Neural crest cell (in vitro differentiated cells): Measurements from ENCODE around the gene HMGCS2. TPM values are rescaled to one million over a fixed set of nuclear protein-coding genes. Genes with fewer than 3 reads are reported as not detected.
"Not testable (repeated sequence)": the region's sequence is repeated elsewhere in the genome, so short reads cannot be mapped to it uniquely, and the experiment has no call there.

ENCODE experiments used
- DNase-seq: peaks from one replicate; pipeline ENCODE4 v3.0.0; 2021; ENCODE audit warnings: low read depth, mixed read lengths, low spot score
- H3K27ac Mint-ChIP-seq: one replicate; pipeline ENCODE4 v1.8.0; 2021; ENCODE audit warnings: mild to moderate bottlenecking, mixed read lengths; ENCODE audit not compliant: unreplicated experiment
- H3K27me3 Mint-ChIP-seq: 2 replicates; pipeline ENCODE4 v1.8.0; 2021; ENCODE audit warnings: low read depth, mild to moderate bottlenecking, mixed read lengths
- H3K36me3 Mint-ChIP-seq: 2 replicates; pipeline ENCODE4 v1.8.0; 2021; ENCODE audit warnings: low read depth, mild to moderate bottlenecking, mixed read lengths
- H3K4me1 Mint-ChIP-seq: 2 replicates; pipeline ENCODE4 v1.8.0; 2021; ENCODE audit warnings: mixed read lengths
- H3K4me3 Mint-ChIP-seq: one replicate; pipeline ENCODE4 v1.8.0; 2021; ENCODE audit warnings: mild to moderate bottlenecking, mixed read lengths
- H3K9me3 Mint-ChIP-seq: 2 replicates; pipeline ENCODE4 v1.8.0; 2021; ENCODE audit warnings: mixed read lengths
- total RNA-seq: library from RNA; stranded (reverse); gene quantifications from 2 replicates; pipeline ENCODE4 v1.2.1, GENCODE V29; 2021
- TF ChIP-seq, protein P1 (sequence below): fragments of 200-600 bp; sonication (generic); conservative IDR thresholded peaks from 2 replicates; pipeline ENCODE4 v1.5.0; 2021; ENCODE audit warnings: antibody characterized with exemption, mild to moderate bottlenecking

HMGCS2 gene
- total RNA-seq, 1 donor from 2014 or later: not detected

DNA sequence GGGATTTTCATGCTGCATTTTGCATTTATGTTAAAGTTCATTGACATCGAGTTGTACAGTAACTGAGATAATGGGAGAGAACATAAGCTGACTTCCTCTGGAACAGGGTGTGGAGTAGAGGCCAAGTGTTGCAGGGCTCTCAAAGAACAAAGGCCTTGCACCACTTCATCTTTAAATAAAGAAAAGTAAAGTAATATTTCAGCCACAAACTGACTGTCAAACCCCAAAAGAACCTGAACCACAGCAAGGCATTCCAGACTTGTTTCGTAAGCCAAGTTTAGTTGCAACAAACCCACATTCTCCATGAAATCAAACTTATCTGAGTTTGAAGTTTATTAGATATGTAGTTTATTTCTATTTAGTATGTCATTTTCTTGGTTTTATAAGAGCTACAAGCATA is 19.1 kb upstream of the HMGCS2 start:
- TF ChIP-seq, protein P1, sequence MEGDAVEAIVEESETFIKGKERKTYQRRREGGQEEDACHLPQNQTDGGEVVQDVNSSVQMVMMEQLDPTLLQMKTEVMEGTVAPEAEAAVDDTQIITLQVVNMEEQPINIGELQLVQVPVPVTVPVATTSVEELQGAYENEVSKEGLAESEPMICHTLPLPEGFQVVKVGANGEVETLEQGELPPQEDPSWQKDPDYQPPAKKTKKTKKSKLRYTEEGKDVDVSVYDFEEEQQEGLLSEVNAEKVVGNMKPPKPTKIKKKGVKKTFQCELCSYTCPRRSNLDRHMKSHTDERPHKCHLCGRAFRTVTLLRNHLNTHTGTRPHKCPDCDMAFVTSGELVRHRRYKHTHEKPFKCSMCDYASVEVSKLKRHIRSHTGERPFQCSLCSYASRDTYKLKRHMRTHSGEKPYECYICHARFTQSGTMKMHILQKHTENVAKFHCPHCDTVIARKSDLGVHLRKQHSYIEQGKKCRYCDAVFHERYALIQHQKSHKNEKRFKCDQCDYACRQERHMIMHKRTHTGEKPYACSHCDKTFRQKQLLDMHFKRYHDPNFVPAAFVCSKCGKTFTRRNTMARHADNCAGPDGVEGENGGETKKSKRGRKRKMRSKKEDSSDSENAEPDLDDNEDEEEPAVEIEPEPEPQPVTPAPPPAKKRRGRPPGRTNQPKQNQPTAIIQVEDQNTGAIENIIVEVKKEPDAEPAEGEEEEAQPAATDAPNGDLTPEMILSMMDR: no peak
- Mint-ChIP-seq H3K9me3 (no peaks in the 10 kb centered on the region), H3K4me1 (peaks cover 11% of the 10 kb centered on the region), H3K4me3 (no peak overlapping the region), H3K27ac (no peak overlapping the region), H3K27me3 (no peaks in the 10 kb centered on the region), H3K36me3 (no peaks in the 10 kb centered on the region)
- no peak for DNase-seq

DNA sequence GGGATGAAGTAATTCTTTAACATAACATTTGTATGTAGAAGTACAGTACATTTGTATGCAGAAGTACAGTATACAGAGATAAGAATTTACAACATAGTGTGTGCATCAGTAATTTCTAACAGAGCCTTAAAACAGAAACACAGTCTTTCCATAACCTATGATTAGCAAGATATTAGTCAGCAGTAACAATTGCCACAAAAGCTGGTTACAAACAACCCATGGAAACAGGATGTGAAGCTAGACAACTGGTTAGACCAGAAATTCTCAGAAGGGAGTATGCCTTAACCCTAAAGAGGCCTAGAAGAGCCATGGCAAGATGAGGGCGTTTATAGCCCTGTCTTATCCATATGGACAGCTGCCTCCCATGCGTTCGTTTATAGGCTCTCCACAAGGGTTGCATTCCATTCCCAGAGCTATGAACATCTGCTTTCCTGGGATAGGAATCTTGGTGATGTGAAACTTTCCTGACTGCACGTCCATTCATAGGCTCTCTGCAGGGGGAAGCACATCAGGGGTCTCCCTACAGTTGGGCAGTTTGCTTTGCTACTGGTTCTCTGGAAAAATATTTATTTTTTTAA is 17.9 kb upstream of the HMGCS2 start:
- H3K9me3 Mint-ChIP-seq, H3K27ac Mint-ChIP-seq, H3K4me3 Mint-ChIP-seq, H3K27me3 Mint-ChIP-seq, DNase-seq, H3K36me3 Mint-ChIP-seq: not testable (repeated sequence)
- H3K4me1 Mint-ChIP-seq: peaks cover 11% of the 10 kb centered on the region

DNA sequence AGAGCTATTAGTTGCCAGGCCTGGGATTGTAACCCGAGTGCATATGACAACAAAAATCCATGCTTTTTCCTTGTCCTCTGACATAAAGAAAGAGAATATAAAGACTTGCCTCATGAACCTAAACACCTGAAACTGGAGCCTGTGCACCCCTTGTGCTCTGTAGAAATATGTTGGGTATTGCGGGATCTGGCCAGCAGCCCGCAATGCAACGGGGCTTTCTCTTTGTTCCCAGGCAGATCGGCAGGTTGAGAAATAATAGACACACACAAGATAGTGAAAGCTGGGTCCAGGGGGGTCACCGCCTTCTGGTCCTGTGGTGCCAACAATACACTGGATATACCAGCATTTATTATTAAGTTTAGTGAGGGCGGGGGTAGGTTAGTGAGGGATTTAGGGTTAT is 17.3 kb upstream of the HMGCS2 start:
- H3K27me3 Mint-ChIP-seq, H3K27ac Mint-ChIP-seq, H3K36me3 Mint-ChIP-seq, DNase-seq, H3K4me1 Mint-ChIP-seq, H3K4me3 Mint-ChIP-seq, H3K9me3 Mint-ChIP-seq: not testable (repeated sequence)

DNA sequence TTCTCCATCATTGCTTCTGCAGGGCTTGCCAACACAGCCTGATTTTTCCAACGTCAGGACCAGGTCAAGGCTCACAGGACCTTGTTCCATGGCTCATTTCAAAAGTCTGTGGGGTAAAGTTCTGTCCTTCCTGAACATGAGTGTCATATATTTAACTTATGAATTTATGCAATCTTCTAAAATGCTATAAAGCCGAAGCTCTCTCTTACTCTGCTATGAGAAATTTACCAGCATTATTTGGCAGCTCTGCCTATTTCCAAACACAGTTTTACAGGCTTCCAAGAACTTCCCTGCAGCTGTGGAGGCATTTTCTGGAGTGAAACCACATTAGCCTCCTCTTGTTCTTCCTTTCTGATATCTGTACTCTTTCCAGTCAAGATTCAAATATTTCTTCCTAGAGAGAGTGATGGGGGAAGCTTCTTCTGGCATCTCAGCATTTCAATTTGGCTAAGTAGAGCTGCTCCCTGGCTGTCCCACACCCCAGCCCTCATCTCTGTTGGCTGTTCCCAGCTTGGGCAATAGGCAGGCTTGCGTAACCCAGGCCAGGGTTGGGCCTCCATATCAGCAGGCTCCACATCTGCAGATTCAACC is 15.6 kb upstream of the HMGCS2 start:
- Mint-ChIP-seq H3K4me3 (no peak overlapping the region), H3K4me1 (peaks cover 8% of the 10 kb centered on the region), H3K27me3 (no peaks in the 10 kb centered on the region), H3K27ac (no peak overlapping the region), H3K36me3 (no peaks in the 10 kb centered on the region), H3K9me3 (no peaks in the 10 kb centered on the region)
- TF ChIP-seq, protein P1: no peak
- no peak for DNase-seq

DNA sequence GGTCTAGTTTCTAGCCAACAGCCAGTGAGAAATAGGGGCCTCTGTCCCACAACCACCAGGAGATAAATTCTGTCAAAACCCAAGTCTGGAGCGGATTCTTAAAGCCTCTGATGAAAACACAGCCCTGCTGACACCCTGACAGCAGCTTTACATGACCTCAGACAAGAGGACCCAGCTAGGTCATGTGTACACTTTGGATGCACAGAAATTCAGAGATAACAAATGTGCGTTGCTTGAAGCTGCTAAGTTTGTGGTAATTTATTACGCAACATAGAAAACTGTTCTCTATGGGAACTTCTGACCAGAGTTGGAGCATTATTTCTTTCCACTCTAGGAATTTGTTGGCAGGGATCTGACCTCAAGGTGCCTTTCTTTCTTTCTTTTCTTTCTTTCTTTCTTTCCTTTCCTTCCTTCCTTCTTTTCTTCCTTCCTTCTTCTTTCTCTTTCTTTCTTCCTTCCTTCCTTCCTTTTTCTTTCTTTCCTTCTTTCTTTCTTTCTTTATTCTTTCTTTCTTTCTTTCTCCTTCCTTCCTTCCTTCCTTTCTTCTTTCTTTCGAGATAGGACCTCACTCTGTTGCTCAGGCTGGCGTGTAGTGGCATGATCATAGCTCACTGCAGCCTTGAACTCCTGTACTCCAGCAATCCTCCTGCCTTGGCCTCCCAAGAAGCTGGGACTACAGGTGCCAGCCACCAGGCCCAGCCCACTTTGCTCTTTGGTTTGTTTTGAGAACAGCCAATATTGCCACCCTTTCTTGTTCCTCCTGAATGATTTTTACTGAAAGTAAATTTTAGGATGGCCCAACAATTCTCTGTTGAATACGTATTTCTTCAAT is 14.9 kb upstream of the HMGCS2 start:
- H3K36me3 Mint-ChIP-seq: no peaks in the 10 kb centered on the region
- no peak overlapping the region for H3K27ac Mint-ChIP-seq
- H3K4me1 Mint-ChIP-seq: peaks cover 8% of the 10 kb centered on the region
- H3K27me3 Mint-ChIP-seq: no peaks in the 10 kb centered on the region
- no peaks in the 10 kb centered on the region for H3K9me3 Mint-ChIP-seq
- no peak for DNase-seq
- no peak overlapping the region for H3K4me3 Mint-ChIP-seq
- TF ChIP-seq, protein P1: no peak

DNA sequence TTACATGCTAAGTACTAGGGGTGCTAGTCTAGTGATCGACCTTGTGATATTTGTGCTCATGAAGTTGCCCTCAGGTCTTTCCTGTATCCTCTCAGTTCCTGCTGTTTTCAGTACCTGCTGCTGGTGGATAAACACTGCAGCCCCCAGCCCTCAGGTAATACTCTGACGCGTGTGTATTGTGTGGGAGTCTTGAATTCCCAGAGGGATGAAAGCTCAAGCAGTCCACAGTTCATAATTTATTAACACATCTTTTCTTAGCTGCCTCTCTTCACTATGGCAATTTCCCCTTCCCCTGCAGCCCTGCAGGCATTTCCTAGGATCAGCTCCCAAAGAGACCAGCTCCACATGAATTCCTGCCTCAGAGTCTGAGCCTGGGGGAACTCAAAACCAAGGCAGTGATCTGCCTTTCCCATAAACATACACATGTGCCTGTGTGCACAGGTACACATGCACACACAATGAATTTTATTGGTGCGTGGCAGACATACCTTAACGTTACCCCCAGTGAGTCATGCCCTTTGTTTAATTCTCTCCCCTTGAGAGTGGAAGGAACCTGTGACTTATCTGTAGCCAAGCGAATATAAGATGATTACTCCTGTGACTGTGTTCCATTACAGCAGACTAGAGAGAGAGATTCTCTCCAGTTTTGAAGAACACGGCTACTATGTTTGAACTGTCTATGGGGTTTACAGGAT is 14.1 kb upstream of the HMGCS2 start:
- TF ChIP-seq, protein P1: no peak
- no peak for DNase-seq
- Mint-ChIP-seq H3K36me3 (no peaks in the 10 kb centered on the region), H3K27ac (no peak overlapping the region), H3K27me3 (no peaks in the 10 kb centered on the region), H3K9me3 (no peaks in the 10 kb centered on the region), H3K4me3 (no peak overlapping the region), H3K4me1 (peaks cover 8% of the 10 kb centered on the region)
